Measurements from ENCODE around the gene AUTS2. TPM values are rescaled to one million over a fixed set of nuclear protein-coding genes. Genes with fewer than 3 reads are reported as not detected.

Gene AUTS2
- total and polyA plus RNA-seq, 2 experiments from 2014 or later: 32.0 to 91.0 TPM

DNA sequence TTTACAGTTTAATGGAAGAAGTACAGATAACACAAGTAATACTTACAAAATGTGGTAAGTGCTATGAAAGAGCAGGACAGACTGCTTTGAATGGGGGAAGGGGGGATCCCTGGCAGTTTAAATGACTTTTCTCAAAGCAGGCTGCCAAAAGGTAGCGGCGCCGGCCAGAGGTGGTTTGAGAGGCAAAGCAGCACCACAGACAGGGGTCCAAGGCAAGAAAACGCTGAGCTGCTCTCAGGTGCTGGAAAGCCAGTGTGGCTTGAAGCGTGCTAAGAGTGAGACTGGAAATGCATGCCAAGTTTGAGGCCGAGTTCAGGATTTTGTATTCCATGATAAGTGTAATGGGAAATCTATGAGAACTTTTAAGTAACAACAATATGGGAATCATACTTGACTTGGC, 437.7 kb downstream of the AUTS2 start:
- H3K36me3 Mint-ChIP-seq (ENCODE audit: low read depth): no peaks in the 10 kb centered on the region
- Histone ChIP-seq H3K36me3 (ENCODE audit: insufficient read depth) (no peaks in the 10 kb centered on the region), H3K27me3 (ENCODE audit: insufficient read depth) (no peaks in the 10 kb centered on the region), H3K9me2 (ENCODE audit: insufficient read depth) (no peaks in the 10 kb centered on the region), H3K4me3 (no peak overlapping the region), H4K20me1 (replicated peaks; ENCODE audit: insufficient read depth) (no peaks in the 10 kb centered on the region), H3K79me2 (replicated peaks; ENCODE audit: insufficient read depth) (no peaks in the 10 kb centered on the region), H3K4me1 (ENCODE audit: insufficient read depth) (peaks cover 25% of the 10 kb centered on the region), H3K27ac (ENCODE audit: low read depth) (no peak overlapping the region), H3F3A (replicated peaks; ENCODE audit: low read depth) (no peaks in the 10 kb centered on the region), H3K4me2 (no peak overlapping the region), H2AFZ (no peak overlapping the region)
- ATAC-seq (peak; percentile 47; the same call in 2 of the 3 replicates), DNase-seq (ENCODE audit: low spot score) (no peak)
- no peaks in the 10 kb centered on the region for H3K9me3 Mint-ChIP-seq
- H3K4me3 Mint-ChIP-seq: no peak overlapping the region
- no peak overlapping the region for H3K27ac Mint-ChIP-seq
- no peak for TF ChIP-seq ZNF331 (CRISPR knock-in tag; IDR thresholded peaks at IDR 0.05; ENCODE audit: low read depth)
- TF ChIP-seq POLR2AphosphoS5 (IDR thresholded peaks at IDR 0.05; ENCODE audit: low read depth): no peak
- no peak for TF ChIP-seq ZNF462 (CRISPR knock-in tag; IDR thresholded peaks at IDR 0.05)
- TF ChIP-seq JUNB (IDR thresholded peaks at IDR 0.05; ENCODE audit: unreplicated experiment): no peak
- no peak for TF ChIP-seq EZH2 (IDR thresholded peaks at IDR 0.05; ENCODE audit: low read depth, unreplicated experiment)
- TF ChIP-seq CREB1 (CRISPR knock-in tag; IDR thresholded peaks at IDR 0.05; ENCODE audit: low read depth): no peak
- TF ChIP-seq NANOG (IDR thresholded peaks at IDR 0.05; ENCODE audit: borderline replicate concordance): no peak
- TF ChIP-seq CTCF (conservative IDR thresholded peaks at IDR 0.05; ENCODE audit: low read depth in 2 of 2): no peak
- no peak for TF ChIP-seq ZNF114 (CRISPR knock-in tag; IDR thresholded peaks at IDR 0.05)
- no peak for TF ChIP-seq STAT1 (IDR thresholded peaks at IDR 0.05; ENCODE audit: unreplicated experiment)
- TF ChIP-seq, protein P1, sequence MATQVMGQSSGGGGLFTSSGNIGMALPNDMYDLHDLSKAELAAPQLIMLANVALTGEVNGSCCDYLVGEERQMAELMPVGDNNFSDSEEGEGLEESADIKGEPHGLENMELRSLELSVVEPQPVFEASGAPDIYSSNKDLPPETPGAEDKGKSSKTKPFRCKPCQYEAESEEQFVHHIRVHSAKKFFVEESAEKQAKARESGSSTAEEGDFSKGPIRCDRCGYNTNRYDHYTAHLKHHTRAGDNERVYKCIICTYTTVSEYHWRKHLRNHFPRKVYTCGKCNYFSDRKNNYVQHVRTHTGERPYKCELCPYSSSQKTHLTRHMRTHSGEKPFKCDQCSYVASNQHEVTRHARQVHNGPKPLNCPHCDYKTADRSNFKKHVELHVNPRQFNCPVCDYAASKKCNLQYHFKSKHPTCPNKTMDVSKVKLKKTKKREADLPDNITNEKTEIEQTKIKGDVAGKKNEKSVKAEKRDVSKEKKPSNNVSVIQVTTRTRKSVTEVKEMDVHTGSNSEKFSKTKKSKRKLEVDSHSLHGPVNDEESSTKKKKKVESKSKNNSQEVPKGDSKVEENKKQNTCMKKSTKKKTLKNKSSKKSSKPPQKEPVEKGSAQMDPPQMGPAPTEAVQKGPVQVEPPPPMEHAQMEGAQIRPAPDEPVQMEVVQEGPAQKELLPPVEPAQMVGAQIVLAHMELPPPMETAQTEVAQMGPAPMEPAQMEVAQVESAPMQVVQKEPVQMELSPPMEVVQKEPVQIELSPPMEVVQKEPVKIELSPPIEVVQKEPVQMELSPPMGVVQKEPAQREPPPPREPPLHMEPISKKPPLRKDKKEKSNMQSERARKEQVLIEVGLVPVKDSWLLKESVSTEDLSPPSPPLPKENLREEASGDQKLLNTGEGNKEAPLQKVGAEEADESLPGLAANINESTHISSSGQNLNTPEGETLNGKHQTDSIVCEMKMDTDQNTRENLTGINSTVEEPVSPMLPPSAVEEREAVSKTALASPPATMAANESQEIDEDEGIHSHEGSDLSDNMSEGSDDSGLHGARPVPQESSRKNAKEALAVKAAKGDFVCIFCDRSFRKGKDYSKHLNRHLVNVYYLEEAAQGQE (IDR thresholded peaks at IDR 0.05; ENCODE audit: unreplicated experiment): no peak
- no peak for TF ChIP-seq EZH2phosphoT487 (IDR thresholded peaks at IDR 0.05; ENCODE audit: unreplicated experiment)
- TF ChIP-seq ETS1 (IDR thresholded peaks at IDR 0.05): no peak
- peaks cover 36% of the 10 kb centered on the region for H3K4me1 Mint-ChIP-seq
- H3K27me3 Mint-ChIP-seq (ENCODE audit: insufficient read depth, low read depth, poor library complexity): peaks cover 4% of the 10 kb centered on the region

All from GM23338 (cell line).